GM19328 (cell line): ENCODE data around the gene HOXD4.

ENCODE experiments used
- ATAC-seq: cut with Tn5 transposase; IDR thresholded peaks from one replicate; pipeline ENCODE4 v1.9.1; 2021; ENCODE audit warnings: mild to moderate bottlenecking, moderate library complexity; ENCODE audit not compliant: unreplicated experiment

The HOXD4 gene

DNA sequence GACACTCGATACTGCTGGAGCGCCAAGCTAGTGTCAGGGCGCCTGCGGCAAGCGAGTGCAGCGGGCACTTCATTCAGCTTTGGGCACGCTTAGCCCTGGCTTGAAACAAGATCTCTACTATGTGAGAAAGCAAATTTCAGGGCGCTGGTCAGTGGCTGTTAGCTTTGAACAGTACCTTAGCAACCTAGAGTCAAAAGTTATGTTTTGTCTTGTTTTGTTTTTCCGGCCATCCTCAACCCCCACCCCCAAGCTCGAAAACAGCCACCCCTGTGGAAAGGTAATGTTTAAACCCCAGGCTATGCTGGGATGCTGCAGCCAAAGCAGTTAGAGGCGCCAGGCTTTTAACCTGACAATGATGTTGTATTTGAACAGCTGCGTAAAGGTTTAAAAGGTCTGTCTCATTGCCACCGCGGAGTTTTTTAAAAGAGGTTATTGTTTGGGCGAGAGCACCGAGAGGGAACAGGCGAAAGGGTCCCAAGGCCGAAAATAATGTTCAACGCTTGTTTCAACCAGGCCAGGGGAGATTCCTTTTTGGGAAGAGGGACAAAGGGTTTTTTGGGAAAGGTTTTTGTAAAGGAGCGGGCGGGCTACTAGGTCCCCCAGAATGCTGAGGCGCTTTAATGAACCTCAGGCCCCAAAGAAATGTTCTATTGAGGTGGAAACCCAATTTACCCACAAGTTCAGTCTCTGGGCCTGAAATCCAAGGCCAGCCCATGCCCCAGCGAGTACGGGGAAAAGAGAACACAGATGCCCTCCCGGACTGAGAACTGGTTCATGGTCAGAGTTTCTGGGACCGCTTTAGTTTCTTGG is 37.0 kb upstream of the HOXD4 start:
- ATAC-seq, result no peak

DNA sequence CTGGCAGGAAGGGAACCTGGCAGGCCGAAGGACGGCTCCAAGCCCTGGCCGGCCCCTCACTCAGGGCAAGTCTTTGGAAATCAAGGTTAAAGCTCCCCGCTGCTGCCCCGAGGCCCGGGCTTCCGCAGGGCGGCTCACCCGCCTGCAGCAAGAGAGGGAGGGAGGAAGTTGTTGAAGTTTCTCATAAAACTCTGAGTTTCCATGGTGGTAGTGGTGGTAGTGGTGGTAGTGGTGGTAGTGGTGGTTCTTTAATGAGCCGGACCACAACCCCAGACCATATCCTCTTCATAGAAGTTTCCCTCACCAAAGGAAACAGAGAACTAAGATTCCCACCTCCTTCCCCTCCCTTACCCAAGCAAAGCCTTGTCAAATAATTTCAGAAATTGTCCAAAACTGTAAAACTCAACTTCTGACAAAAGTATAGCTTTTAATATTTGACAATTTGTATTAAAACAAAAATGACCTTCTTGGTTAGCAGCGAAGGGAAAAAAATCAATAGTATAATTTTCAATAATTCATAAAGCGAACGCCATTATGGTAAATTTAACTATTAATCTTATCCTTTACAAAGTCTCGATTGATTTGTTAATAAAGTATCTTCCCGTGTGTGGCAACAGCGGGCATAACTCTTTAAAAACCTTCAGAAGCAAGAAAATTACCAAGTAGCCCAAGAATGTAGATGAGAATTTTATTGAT is 36.3 kb upstream of the HOXD4 start:
- no peak for ATAC-seq

DNA sequence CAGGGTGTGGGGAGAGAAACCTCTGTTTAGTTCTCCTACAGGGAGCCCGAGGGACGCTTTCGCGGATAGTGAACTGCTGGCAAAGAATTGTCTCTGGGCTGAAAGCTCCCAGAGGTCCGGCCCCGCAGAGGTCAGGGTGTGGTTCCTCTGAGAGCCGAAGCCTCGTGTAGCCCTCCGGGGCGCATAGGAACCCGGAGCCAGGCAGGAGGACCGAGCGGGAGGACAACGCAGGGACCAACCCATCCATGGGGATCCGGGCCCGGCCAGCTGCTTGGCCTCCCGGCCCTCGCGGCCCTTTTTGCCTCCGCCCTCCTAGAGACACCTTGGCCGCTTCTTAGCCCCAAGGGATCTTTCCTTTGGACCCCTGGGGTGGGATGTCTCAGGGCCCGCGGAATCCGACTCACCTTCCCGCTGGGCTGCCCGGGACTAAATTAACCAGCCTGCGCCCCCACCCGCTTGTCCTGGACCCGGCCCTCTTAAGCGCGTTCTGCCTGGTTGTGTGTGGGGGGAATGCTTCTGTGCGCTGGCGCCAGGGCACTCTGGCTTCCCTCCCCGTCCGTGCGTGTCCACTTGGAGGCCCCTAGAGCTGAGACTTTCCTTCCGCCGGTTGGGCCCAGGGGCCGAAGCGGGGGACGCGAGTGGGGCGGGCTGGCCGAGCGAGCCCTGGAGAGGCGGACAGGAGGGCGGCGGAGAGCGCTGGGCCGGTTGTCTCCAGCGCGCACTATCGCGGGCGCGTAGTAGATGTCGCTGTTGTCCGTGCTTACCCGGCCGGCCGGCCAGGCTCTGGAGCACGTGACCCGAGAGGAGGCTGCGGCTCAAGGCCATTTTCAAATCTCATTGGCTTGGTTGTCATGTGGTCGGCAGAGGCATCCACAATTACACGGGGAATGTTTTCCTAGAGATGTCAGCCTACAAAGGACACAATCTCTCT is 35.2 kb upstream of the HOXD4 start, which contains the start of gene HOXD10:
HOXD10 (plus strand) TSS at position 896 of the 931 bp plus-strand sequence. CDS start 56 bp downstream, outside the sequence.
- ATAC-seq, result no peak

DNA sequence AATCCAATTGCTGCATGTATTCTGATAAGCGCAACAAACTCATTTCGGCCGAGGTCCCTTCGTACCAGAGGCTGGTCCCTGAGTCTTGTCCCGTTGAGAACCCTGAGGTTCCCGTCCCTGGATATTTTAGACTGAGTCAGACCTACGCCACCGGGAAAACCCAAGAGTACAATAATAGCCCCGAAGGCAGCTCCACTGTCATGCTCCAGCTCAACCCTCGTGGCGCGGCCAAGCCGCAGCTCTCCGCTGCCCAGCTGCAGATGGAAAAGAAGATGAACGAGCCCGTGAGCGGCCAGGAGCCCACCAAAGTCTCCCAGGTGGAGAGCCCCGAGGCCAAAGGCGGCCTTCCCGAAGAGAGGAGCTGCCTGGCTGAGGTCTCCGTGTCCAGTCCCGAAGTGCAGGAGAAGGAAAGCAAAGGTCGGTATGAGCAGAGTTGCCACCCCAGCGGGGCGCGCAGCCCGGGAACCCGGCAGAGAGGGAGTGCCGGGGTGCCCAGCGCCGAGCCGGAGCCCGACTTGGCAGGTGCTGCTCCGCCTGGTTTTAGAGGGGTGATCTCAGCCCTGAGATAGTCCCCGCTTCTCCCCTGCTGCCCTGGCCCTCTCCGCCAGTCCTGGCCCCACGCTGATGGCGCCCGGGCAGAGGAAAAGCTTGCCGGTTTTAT is 34.1 kb upstream of the HOXD4 start:
- ATAC-seq, result no peak

DNA sequence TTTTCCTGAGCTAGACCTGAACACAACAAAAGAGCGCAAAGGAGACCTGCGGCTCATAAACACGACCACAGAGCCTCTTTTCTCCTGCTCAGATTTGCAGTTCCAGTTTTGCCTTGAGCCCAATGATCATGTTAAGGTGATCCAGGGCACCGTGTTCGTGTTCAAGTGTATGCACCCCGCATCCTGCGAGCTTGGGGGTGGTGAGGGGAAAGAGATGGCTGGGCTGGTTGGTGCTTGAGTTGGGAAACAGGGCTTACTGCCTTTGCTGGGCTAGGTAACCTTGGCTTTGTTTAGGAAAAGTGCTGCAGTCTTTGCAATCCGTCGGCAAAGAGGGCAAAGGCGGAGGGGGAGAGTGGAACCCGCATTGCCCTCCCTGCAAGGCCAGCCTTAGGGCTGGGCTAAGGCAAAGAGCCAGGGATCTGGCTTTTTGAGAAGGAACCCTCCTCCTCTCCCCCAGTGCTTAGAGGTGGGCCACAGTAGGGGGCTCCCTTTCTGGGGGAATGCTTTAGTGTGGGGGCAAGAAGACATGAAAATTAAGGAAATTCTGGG is 33.5 kb upstream of the HOXD4 start:
- no peak for ATAC-seq

DNA sequence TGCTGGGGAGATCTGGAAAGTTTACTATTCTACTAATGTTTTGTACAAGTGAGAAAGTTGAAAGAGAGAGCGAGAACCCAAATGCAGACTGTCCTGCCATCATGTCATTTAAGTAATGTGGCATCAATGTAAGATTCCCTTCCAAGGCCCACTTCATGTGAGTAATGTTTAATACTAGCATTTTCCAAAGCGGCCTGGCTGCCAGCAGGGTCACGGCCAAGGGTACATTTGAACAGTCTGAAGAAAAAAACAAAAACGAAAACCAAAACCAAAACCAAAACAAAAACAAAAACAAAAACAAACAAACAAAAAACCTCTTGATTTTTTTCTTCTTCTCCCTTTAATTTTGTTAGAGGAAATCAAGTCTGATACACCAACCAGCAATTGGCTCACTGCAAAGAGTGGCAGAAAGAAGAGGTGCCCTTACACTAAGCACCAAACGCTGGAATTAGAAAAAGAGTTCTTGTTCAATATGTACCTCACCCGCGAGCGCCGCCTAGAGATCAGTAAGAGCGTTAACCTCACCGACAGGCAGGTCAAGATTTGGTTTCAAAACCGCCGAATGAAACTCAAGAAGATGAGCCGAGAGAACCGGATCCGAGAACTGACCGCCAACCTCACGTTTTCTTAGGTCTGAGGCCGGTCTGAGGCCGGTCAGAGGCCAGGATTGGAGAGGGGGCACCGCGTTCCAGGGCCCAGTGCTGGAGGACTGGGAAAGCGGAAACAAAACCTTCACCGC is 32.6 kb upstream of the HOXD4 start:
- ATAC-seq, result no peak

DNA sequence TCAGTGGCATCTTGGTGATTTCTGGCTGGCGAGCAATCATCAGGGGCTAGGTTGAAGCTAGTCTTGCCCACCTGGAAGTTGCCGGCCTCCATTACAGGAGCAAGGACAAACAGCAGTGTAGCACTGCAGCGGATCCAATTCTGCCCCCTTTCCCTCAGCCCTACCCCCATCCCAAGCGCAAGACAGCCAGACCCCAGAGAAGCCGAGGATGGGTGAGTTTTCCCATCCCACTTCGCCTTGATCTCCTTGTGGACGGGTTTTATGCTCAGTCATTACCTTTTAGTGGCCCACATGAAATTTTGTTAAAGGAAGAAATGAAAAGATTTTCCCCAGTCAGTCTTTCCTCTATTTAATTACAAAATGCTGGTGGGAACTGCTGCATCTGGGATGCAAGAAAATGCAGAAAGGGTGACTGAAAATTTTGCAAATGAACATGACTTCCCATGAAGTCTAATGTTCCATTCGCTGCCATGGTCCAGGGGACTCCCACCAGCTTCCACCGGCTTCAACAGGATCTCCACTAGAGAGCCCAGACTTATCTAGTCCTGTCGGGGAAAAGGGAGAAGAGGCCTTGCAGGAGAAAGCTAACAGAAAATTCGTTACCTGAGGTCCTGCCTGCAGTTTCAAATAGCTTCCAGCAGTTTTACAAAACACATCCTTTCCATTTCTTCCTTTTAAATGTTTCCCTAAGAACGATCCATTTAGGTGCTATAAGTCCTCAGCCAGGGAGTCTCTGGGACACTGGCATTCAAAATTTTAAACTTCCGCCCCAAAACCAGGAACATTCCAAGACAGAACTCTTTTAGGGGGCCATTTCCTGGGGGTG is 30.8 kb upstream of the HOXD4 start:
- ATAC-seq, result no peak

DNA sequence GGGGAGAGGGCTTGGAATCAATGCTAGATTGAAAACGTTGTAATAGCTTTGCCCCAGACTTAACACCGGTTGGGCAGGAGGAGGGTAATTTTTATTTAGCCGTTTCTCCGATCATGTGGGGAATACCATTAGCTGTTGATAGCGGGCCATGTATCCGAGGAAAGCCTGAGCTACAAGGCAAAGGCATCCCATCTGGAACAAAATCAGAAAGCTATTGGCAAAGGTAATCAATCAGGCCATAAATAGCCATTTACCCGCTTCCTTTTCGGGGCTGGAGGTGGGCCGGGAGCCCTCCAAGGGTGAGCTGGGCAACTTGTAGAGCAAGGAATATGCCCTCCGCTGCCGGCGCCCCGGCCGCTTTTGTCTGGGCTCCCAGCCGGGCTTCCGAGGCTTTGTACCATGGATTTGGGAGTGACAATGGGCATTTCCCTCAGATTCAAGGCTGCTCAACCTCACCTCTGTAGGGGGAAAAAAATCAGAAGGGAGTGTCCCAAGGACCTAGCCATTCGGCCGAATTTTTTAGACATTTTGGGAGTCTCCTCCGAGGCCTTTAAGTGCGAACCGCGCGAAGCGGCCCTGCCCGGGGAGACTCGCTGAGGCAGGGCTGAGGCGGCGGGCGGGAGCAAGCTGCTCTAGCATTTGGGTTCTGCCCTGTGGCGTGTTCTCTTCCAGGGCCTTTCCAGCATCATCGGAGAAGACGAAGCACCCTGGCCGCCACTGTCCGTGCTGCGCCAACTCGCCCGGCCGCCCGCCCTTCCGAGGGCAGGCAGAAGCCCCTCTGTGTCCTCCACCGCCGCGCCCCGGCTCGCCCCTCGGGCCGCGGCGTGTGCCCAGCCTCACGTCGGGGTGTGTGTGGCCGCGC is 29.9 kb upstream of the HOXD4 start:
- no peak for ATAC-seq

DNA sequence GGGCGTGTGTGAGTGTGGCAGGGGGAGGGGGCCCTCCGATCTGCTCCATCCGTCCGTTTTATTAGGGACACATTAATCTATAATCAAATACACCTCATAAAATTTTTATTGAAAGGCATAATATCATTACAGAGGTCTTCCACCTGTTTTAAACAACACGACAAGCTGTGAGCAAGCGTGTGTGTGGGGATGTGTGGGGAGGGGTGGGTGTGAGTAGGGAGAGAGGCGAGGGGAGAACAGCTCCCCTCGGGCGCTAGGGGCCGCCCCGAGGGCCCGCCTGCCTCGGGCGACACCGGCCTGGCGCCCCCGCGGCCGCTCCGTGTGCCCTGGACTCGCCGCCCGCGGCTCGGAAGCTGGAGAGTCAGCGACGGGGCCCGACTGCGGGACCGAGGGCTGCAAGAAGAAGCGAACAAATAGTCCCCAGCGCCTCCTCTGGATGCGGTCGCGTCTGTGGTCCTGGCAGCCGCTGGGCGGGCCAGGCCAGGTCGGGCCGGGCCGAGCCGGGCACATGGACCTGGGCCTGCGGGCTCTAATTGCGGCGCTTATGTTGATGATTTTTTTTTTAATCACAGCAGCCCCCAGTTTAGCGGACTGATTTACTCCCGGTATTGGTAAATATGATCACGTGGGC is 29.2 kb upstream of the HOXD4 start:
- no peak for ATAC-seq

DNA sequence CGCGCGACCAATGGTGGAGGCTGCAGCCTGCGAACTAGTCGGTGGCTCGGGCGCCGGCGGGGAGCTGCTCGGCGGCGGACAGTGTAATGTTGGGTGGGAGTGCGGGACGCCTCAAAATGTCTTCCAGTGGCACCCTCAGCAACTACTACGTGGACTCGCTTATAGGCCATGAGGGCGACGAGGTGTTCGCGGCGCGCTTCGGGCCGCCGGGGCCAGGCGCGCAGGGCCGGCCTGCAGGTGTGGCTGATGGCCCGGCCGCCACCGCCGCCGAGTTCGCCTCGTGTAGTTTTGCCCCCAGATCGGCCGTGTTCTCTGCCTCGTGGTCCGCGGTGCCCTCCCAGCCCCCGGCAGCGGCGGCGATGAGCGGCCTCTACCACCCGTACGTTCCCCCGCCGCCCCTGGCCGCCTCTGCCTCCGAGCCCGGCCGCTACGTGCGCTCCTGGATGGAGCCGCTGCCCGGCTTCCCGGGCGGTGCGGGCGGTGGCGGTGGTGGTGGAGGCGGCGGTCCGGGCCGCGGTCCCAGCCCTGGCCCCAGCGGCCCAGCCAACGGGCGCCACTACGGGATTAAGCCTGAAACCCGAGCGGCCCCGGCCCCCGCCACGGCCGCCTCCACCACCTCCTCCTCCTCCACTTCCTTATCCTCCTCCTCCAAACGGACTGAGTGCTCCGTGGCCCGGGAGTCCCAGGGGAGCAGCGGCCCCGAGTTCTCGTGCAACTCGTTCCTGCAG is 28.5 kb upstream of the HOXD4 start, which contains the start of gene HOXD9:
HOXD9 (plus strand) TSS at position 37 of the 728 bp plus-strand sequence; CDS start at position 87, 50 bp downstream.
- ATAC-seq, result no peak

DNA sequence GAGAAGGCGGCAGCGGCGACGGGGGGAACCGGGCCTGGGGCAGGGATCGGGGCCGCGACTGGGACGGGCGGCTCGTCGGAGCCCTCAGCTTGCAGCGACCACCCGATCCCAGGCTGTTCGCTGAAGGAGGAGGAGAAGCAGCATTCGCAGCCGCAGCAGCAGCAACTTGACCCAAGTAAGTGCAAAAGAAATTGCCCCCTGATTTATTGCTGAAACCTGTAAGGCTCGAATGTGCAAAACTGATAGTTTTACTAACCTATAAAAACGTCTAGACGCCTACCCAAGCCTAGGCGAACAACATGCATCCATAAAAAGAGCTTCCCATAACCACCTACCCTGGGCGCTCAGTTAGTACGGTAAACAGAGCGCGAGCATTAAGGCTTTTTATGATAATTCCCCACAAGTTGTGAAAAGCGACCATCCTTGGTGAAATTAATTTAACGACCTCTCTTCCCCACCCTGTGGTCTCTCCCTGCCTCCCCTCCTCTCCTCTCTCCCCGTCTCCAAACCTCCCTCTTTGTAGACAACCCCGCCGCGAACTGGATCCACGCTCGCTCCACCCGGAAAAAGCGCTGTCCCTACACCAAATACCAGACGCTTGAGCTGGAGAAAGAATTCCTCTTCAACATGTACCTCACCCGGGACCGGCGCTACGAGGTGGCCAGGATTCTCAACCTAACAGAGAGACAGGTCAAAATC is 27.8 kb upstream of the HOXD4 start:
- no peak for ATAC-seq

DNA sequence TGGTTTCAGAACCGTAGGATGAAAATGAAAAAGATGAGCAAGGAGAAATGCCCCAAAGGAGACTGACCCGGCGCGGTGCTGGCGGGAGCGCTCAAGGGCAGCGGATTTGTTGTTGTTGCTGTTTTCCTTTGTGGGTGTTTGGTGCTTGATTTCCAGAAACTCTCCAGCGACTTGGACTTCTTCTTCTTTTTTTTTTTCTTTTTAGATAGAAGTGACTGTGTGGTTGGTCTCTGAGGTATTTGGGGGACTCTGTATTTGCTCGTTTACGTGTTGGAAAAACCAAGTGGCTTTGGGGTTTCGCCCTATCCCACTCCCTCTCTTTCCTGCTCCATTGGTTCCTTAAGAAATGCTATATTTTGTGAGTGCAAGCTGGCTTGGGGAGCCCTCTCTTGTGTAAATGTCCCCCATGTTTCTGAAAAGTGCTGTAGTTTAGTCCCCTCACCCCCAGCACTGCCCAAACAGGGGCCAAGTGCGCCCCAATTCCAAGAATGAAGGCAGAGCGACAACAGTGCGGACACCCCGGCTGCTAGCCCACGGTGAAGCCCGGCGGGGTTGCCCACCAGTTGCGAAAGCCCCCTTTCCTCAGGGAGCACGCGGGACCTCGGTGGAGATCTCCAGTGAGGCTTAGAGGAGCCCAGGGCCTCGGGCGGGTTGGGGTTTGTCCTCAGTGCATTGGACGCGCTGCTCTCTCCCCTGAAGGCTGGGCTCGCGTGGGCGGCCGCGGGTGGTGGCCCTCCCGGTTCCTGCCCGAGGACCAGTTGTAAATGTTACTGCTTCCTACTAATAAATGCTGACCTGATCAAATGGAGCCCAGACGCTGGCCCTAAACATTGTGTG is 27.0 kb upstream of the HOXD4 start:
- ATAC-seq, result no peak

DNA sequence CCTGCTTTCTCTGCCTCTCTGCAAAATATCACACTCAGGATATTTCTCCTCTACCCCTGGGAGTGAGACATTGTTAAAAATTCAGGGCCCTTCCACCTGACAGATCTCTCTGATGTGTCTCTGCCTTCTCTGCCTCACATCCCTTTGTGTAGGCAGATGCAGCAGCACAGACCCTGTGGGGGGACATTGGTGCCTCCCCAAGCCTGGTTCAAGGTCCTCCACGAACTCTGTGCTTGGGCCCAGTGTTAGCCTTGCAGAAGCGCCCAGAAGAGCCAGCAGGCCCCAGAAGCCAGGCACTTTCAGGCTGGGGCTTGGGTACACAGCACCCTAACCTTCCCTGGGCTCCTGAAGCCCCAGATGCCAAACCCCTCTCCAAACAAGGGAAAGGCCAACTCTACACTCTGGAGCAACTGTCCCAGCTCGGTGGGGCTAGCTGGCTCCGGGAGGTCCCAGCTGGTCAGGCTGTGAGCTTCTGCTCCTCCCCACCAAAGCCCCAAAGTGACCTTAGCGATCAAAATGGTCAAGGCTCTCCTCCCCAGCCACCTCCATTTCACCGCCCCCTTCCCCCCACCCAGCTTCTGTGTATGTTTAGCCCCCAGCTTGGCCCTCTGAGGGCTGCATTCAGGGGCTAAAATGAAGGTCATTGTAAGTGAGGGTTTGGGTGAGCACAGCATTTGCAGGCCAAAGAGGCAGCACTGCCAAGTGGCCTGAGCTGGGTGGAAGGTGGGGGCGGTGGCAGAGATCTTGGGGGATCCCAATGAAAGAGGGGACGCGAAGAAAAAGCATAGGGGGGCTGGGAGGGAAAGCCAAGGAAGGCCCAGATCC is 26.2 kb upstream of the HOXD4 start:
- no peak for ATAC-seq

DNA sequence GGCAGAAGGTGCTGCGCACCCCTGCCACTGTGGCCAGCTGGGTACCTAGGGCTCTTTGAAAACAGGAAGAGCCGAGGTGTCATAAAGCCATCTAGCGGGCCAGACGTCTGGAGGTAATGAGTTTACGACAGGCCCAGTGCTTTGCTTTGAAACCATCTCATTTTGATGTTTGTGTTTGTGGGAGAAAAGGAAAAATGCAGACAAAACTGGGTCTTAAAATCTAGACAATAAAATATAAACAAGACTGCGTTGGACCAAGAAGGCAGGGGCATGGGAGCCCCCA is 25.6 kb upstream of the HOXD4 start:
- no peak for ATAC-seq
